HEK293T (cell line): Measurements from ENCODE around the gene TIPIN.

Experiments
- BHLHE40 ChIP-seq: fragments of 450-650 bp; IDR thresholded peaks from 2 replicates; pipeline ENCODE4 v1.6.1; 2016; ENCODE audit warnings: mild to moderate bottlenecking, moderate library complexity, borderline replicate concordance
- FOXM1 ChIP-seq: fragments of 450-650 bp; IDR thresholded peaks from 2 replicates; pipeline ENCODE4 v1.6.1; 2017; ENCODE audit warnings: mild to moderate bottlenecking, borderline replicate concordance
- HDGF ChIP-seq: fragments of 450-650 bp; IDR thresholded peaks from 2 replicates; pipeline ENCODE4 v1.6.1; 2017; ENCODE audit warnings: antibody characterized with exemption, borderline replicate concordance
- L3MBTL2 ChIP-seq: fragments of 450-650 bp; conservative IDR thresholded peaks from 2 replicates; pipeline ENCODE4 v1.6.1; 2016; ENCODE audit warnings: mild to moderate bottlenecking
- NFRKB ChIP-seq: fragments of 450-650 bp; IDR thresholded peaks from 2 replicates; pipeline ENCODE4 v1.6.1; 2016; ENCODE audit warnings: mild to moderate bottlenecking, moderate library complexity
- SP1 ChIP-seq: fragments of 450-650 bp; IDR thresholded peaks from 2 replicates; pipeline ENCODE4 v1.6.1; 2017
- SUZ12 ChIP-seq: fragments of 450-650 bp; IDR thresholded peaks from 2 replicates; pipeline ENCODE4 v1.6.1; 2016; ENCODE audit warnings: mild to moderate bottlenecking
- TARDBP ChIP-seq: fragments of 450-650 bp; IDR thresholded peaks from 2 replicates; pipeline ENCODE4 v1.6.1; 2016

DNA sequence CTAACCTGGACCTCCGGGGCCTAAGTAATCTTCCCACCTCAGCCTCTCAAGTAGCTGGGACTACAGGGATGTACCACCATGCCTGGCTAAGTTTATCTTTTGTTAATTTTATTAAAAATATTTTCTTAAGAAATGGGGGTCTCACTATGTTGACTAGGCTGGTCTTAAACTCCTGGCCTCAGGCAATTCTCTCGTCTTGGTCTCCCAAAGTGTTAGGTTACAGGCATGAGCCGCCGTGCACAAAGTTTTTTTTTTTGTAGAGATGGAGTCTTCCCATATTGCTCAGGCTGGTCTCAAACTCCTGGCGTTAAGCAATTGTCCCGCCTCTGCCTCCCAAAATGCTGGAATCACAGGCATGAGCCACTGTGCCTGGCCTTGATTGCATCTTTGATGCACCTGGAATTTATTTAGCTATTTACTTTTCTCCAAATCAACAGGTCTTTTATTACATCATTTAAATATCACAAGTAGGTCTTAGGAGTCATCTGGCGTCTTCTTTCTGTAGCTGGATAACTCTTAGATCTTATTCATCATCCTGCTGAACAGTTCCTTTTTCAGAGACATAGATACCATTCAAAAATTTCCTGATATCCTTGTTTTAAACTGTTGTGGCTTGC lies 22.4 kb upstream of the TIPIN start:
- TF ChIP-seq HDGF (no peak), SP1 (no peak), TARDBP (no peak), L3MBTL2 (no peak), NFRKB (no peak), BHLHE40 (no peak), SUZ12 (no peak), FOXM1 (no peak)
